CD8-positive, alpha-beta memory T cell (primary cell): ENCODE data around the gene KCNJ9. TPM values are rescaled to one million over a fixed set of nuclear protein-coding genes. Genes with fewer than 3 reads are reported as not detected.
"Not testable (repeated sequence)": the region's sequence is repeated elsewhere in the genome, so short reads cannot be mapped to it uniquely, and the experiment has no call there.

Source experiments
- CTCF ChIA-PET: fragments of 350-600 bp; sonication (Branson Sonifier 250); formaldehyde crosslinking; loops from one replicate; lab custom pipeline; 2021; ENCODE audit warnings: antibody characterized with exemption; lab: Charles Lee
- POLR2A ChIA-PET: fragments of 350-600 bp; sonication (Branson Sonifier 250); formaldehyde crosslinking; loops from one replicate; lab custom pipeline; 2021; ENCODE audit warnings: antibody characterized with exemption; lab: Charles Lee
- DNase-seq, 5 donors: peaks; one replicate each; pipeline versions ENCODE4 v3.0.0 to v3.0.0-alpha.2; 2020 to 2022; ENCODE audit warnings: mixed read lengths in 1 of 5
- H3K27ac ChIP-seq: one replicate; pipeline ENCODE4 v1.7.0; 2013; ENCODE audit warnings: low read depth, mild to moderate bottlenecking, low read length, moderate library complexity
- H3K27me3 ChIP-seq: 2 replicates; pipeline ENCODE4 v1.7.0; 2013; ENCODE audit warnings: low read length, mild to moderate bottlenecking; ENCODE audit not compliant: insufficient read depth, poor library complexity, severe bottlenecking
- H3K36me3 ChIP-seq: 2 replicates; pipeline ENCODE4 v1.7.0; 2013; ENCODE audit warnings: mild to moderate bottlenecking, low read length, moderate library complexity; ENCODE audit not compliant: insufficient read depth
- H3K4me1 ChIP-seq: 2 replicates; pipeline ENCODE4 v1.7.0; 2013; ENCODE audit warnings: mild to moderate bottlenecking, low read length, moderate library complexity; ENCODE audit not compliant: insufficient read depth
- H3K4me3 ChIP-seq: 2 replicates; pipeline ENCODE4 v1.7.0; 2013; ENCODE audit warnings: mild to moderate bottlenecking, low read length
- H3K9me3 ChIP-seq: 2 replicates; pipeline ENCODE4 v1.7.0; 2013; ENCODE audit warnings: mild to moderate bottlenecking, low read length
- H3K27ac Mint-ChIP-seq, 8 donors: one replicate each; pipeline ENCODE4 v1.8.0; 2020 to 2021; ENCODE audit warnings: mixed read lengths in 8 of 8, mild to moderate bottlenecking in 6 of 8, inconsistent platforms in 3 of 8, moderate library complexity in 3 of 8
- H3K27me3 Mint-ChIP-seq, 2 donors: one replicate each; pipeline ENCODE4 v1.8.0; 2020 to 2021; ENCODE audit warnings: mixed read lengths in 2 of 2, mild to moderate bottlenecking in 1 of 2, moderate library complexity in 1 of 2
- H3K36me3 Mint-ChIP-seq, 3 donors: one replicate each; pipeline ENCODE4 v1.8.0; 2020 to 2021; ENCODE audit warnings: mixed read lengths in 3 of 3, inconsistent platforms in 1 of 3, mild to moderate bottlenecking in 1 of 3
- H3K4me1 Mint-ChIP-seq, 3 donors: one replicate each; pipeline ENCODE4 v1.8.0; 2020 to 2021; ENCODE audit warnings: mixed read lengths in 3 of 3, inconsistent platforms in 1 of 3, mild to moderate bottlenecking in 1 of 3
- H3K4me3 Mint-ChIP-seq, 7 donors: one replicate each; pipeline ENCODE4 v1.8.0; 2020 to 2021; ENCODE audit warnings: mixed read lengths in 7 of 7, mild to moderate bottlenecking in 6 of 7, moderate library complexity in 4 of 7, inconsistent platforms in 2 of 7
- H3K9me3 Mint-ChIP-seq, 5 donors: one replicate each; pipeline ENCODE4 v1.8.0; 2020 to 2022; ENCODE audit warnings: mixed read lengths in 5 of 5, mild to moderate bottlenecking in 3 of 5, moderate library complexity in 2 of 5, inconsistent platforms in 1 of 5
- polyA plus RNA-seq: library from polyadenylated mRNA; unstranded; fragments of 300-500 nt; fragmentation: Illumina TruSeq; gene quantifications from one replicate; pipeline ENCODE4 v1.2.3, GENCODE V29; 2021
- total RNA-seq, 2 experiments: library from RNA; stranded (reverse); gene quantifications; one replicate each; pipeline ENCODE4 v1.2.3, GENCODE V29; 2021

The KCNJ9 gene
- total and polyA plus RNA-seq, 3 experiments from 2014 or later, result 0.04 TPM; not detected in 2

- Histone ChIP-seq H3K9me3 (no peaks in the 10 kb centered on the region), H3K4me1 (peaks cover 10% of the 10 kb centered on the region), H3K36me3 (no peaks in the 10 kb centered on the region), H3K27ac (no peak overlapping the region), H3K27me3 (peaks cover 4% of the 10 kb centered on the region), H3K4me3 (peak overlapping the region; percentile 7)
- H3K4me3 Mint-ChIP-seq, result peak overlapping the region in 6 of 7 donors; percentile 59 to 80 (median 72)
- ChIA-PET POLR2A (interaction anchor here (1.1 kb wide), 1 partner anchor 52 kb away, joined by 4 read pairs; the partner anchor contains the start of gene IGSF8), CTCF (interaction anchor here (1.0 to 4.5 kb wide), 17 partner anchors 10 to 256 kb away, joined by 3 to 63 read pairs (median 4); partner anchors contain the start of genes KCNJ10, KCNJ9 and PIGM)
- peaks cover 13 to 65% of the 10 kb centered on the region in 2 donors for H3K27me3 Mint-ChIP-seq
- H3K36me3 Mint-ChIP-seq, result no peaks in the 10 kb centered on the region
- H3K27ac Mint-ChIP-seq, result peak overlapping the region in 2 of 8 donors; percentile 26 to 62
- no peak for DNase-seq
- no peaks in the 10 kb centered on the region for H3K9me3 Mint-ChIP-seq
- H3K4me1 Mint-ChIP-seq, result peaks cover 10 to 11% (median 10%) of the 10 kb centered on the region in 3 donors
Measured at GRCh38 chr1:160047111-160047991, 34.0 kb upstream of the KCNJ9 start.

GRCh38 chr1:160048335-160048734, 33.0 kb upstream of the KCNJ9 start:
- H3K9me3 ChIP-seq, result no peaks in the 10 kb centered on the region
- POLR2A ChIA-PET, result no interaction called here

GRCh38 chr1:160049101-160049500, 32.2 kb upstream of the KCNJ9 start:
- Histone ChIP-seq H3K27me3 (peaks cover 7% of the 10 kb centered on the region), H3K4me3 (no peak overlapping the region), H3K4me1 (peaks cover 10% of the 10 kb centered on the region), H3K36me3 (no peaks in the 10 kb centered on the region), H3K27ac (no peak overlapping the region), H3K9me3 (no peaks in the 10 kb centered on the region)
- Mint-ChIP-seq H3K36me3 (no peaks in the 10 kb centered on the region), H3K27ac (no peak overlapping the region), H3K27me3 (peaks cover 15 to 67% of the 10 kb centered on the region in 2 donors), H3K4me3 (peak overlapping the region in 1 of 7 donors; percentile 2), H3K4me1 (peaks cover 10 to 11% (median 10%) of the 10 kb centered on the region in 3 donors), H3K9me3 (no peaks in the 10 kb centered on the region)
- ChIA-PET POLR2A (no interaction called here), CTCF (no interaction called here)
- DNase-seq, result no peak

More at GRCh38 chr1:160048335-160048734, 33.0 kb upstream of the KCNJ9 start:
- H3K36me3 ChIP-seq, result no peaks in the 10 kb centered on the region
- peaks cover 7% of the 10 kb centered on the region for H3K27me3 ChIP-seq
- H3K36me3 Mint-ChIP-seq, result no peaks in the 10 kb centered on the region
- no peak overlapping the region for H3K27ac Mint-ChIP-seq
- H3K4me1 ChIP-seq, result peaks cover 10% of the 10 kb centered on the region
- peaks cover 13 to 68% of the 10 kb centered on the region in 2 donors for H3K27me3 Mint-ChIP-seq
- DNase-seq, result no peak
- CTCF ChIA-PET, result interaction anchor here (4.5 kb wide), 1 partner anchor 36 kb away, joined by 63 read pairs; the partner anchor contains the start of gene KCNJ9
- no peak overlapping the region for H3K27ac ChIP-seq
- no peaks in the 10 kb centered on the region for H3K9me3 Mint-ChIP-seq
- H3K4me3 Mint-ChIP-seq, result no peak overlapping the region
- peaks cover 10 to 11% (median 10%) of the 10 kb centered on the region in 3 donors for H3K4me1 Mint-ChIP-seq
- H3K4me3 ChIP-seq, result no peak overlapping the region

- H3K36me3 ChIP-seq, H3K27ac ChIP-seq, CTCF ChIA-PET, DNase-seq, H3K9me3 ChIP-seq, H3K4me3 ChIP-seq, H3K4me3 Mint-ChIP-seq, H3K9me3 Mint-ChIP-seq, POLR2A ChIA-PET, H3K36me3 Mint-ChIP-seq, H3K27me3 ChIP-seq: not testable (repeated sequence)
- Mint-ChIP-seq H3K27me3 (peaks cover 22 to 69% of the 10 kb centered on the region in 2 donors), H3K27ac (peak overlapping the region in 1 of 8 donors; percentile 10), H3K4me1 (peaks cover 10 to 11% (median 10%) of the 10 kb centered on the region in 3 donors)
- H3K4me1 ChIP-seq, result peaks cover 10% of the 10 kb centered on the region
Measured at GRCh38 chr1:160050182-160050581, 31.2 kb upstream of the KCNJ9 start.

- Histone ChIP-seq H3K4me1 (peaks cover 10% of the 10 kb centered on the region), H3K4me3 (no peak overlapping the region), H3K9me3 (no peaks in the 10 kb centered on the region), H3K27me3 (peaks cover 7% of the 10 kb centered on the region), H3K27ac (no peak overlapping the region), H3K36me3 (no peaks in the 10 kb centered on the region)
- H3K4me1 Mint-ChIP-seq, result peaks cover 10 to 11% (median 10%) of the 10 kb centered on the region in 3 donors
- no peaks in the 10 kb centered on the region for H3K9me3 Mint-ChIP-seq
- no peak overlapping the region for H3K4me3 Mint-ChIP-seq
- peaks cover 24 to 69% of the 10 kb centered on the region in 2 donors for H3K27me3 Mint-ChIP-seq
- DNase-seq, result no peak
- POLR2A ChIA-PET, result interaction anchor here (0.5 kb wide), 1 partner anchor 15 kb away, joined by 3 read pairs; no protein-coding TSS in a partner anchor
- CTCF ChIA-PET, result no interaction called here
- no peaks in the 10 kb centered on the region for H3K36me3 Mint-ChIP-seq
- no peak overlapping the region for H3K27ac Mint-ChIP-seq
Measured at GRCh38 chr1:160050619-160051018, 30.7 kb upstream of the KCNJ9 start.

GRCh38 chr1:160052936-160053335, 28.4 kb upstream of the KCNJ9 start:
- H3K9me3 Mint-ChIP-seq, result no peaks in the 10 kb centered on the region
- Histone ChIP-seq H3K36me3 (no peaks in the 10 kb centered on the region), H3K4me3 (no peak overlapping the region), H3K27ac (no peak overlapping the region), H3K27me3 (peaks cover 7% of the 10 kb centered on the region), H3K4me1 (no peaks in the 10 kb centered on the region), H3K9me3 (no peaks in the 10 kb centered on the region)
- no peak for DNase-seq
- ChIA-PET POLR2A (no interaction called here), CTCF (no interaction called here)
- H3K4me1 Mint-ChIP-seq, result no peaks in the 10 kb centered on the region
- H3K27me3 Mint-ChIP-seq, result peaks cover 26 to 78% of the 10 kb centered on the region in 2 donors
- H3K36me3 Mint-ChIP-seq, result no peaks in the 10 kb centered on the region
- H3K4me3 Mint-ChIP-seq, result no peak overlapping the region
- H3K27ac Mint-ChIP-seq, result no peak overlapping the region

- no peaks in the 10 kb centered on the region for H3K36me3 Mint-ChIP-seq
- H3K9me3 Mint-ChIP-seq, result no peaks in the 10 kb centered on the region
- CTCF ChIA-PET, result interaction anchor here (1.1 kb wide), 1 partner anchor 13 kb away, joined by 3 read pairs; no protein-coding TSS in a partner anchor
- Histone ChIP-seq H3K9me3 (no peaks in the 10 kb centered on the region), H3K4me1 (no peaks in the 10 kb centered on the region), H3K27ac (no peak overlapping the region), H3K27me3 (peaks cover 7% of the 10 kb centered on the region), H3K4me3 (no peak overlapping the region), H3K36me3 (no peaks in the 10 kb centered on the region)
- no peak overlapping the region for H3K4me3 Mint-ChIP-seq
- POLR2A ChIA-PET, result no interaction called here
- peaks cover 22 to 77% of the 10 kb centered on the region in 2 donors for H3K27me3 Mint-ChIP-seq
- H3K27ac Mint-ChIP-seq, result peak overlapping the region in 1 of 8 donors; percentile 25
- DNase-seq, result no peak
- no peaks in the 10 kb centered on the region for H3K4me1 Mint-ChIP-seq
Measured at GRCh38 chr1:160053548-160054365, 27.6 kb upstream of the KCNJ9 start.
